GM19372 (cell line): ENCODE results near the gene APOL1.
"Not testable (repeated sequence)": the region's sequence is repeated elsewhere in the genome, so short reads cannot be mapped to it uniquely, and the experiment has no call there.

ENCODE experiments used
- ATAC-seq: cut with Tn5 transposase; IDR thresholded peaks from one replicate; pipeline ENCODE4 v1.9.1; 2021; ENCODE audit warnings: mild to moderate bottlenecking, low read depth, moderate library complexity; ENCODE audit not compliant: unreplicated experiment

Gene APOL1

GRCh38 chr22:36252754-36253522, at the start of gene APOL1:
Gene APOL1 (plus strand): TSS chr22:36253133. CDS start chr22:36254956, 1,823 bp downstream.
- ATAC-seq: peak; percentile 75

- not testable (repeated sequence) for ATAC-seq
These were observed 49.5 kb upstream of the APOL1 start for GRCh38 chr22:36203441-36203840.

- ATAC-seq: no peak
These were observed 48.8 kb upstream of the APOL1 start for GRCh38 chr22:36204001-36204631.

- no peak for ATAC-seq
These were observed 48.3 kb upstream of the APOL1 start for GRCh38 chr22:36204632-36205015.

GRCh38 chr22:36205573-36205972, 47.4 kb upstream of the APOL1 start:
- not testable (repeated sequence) for ATAC-seq

GRCh38 chr22:36206255-36206654, 46.7 kb upstream of the APOL1 start:
- no peak for ATAC-seq

- ATAC-seq: no peak
These were observed 44.7 kb upstream of the APOL1 start for GRCh38 chr22:36208162-36208765.

- no peak for ATAC-seq
These were observed 44.0 kb upstream of the APOL1 start for GRCh38 chr22:36208914-36209313.

- ATAC-seq: not testable (repeated sequence)
These were observed 43.4 kb upstream of the APOL1 start for GRCh38 chr22:36209488-36209908.

- no peak for ATAC-seq
These were observed 42.7 kb upstream of the APOL1 start for GRCh38 chr22:36210224-36210623.

- no peak for ATAC-seq
These were observed 41.6 kb upstream of the APOL1 start for GRCh38 chr22:36211237-36211861.

- ATAC-seq: no peak
These were observed 40.0 kb upstream of the APOL1 start for GRCh38 chr22:36212901-36213300.

- ATAC-seq: no peak
These were observed 39.3 kb upstream of the APOL1 start for GRCh38 chr22:36213586-36213985.

- no peak for ATAC-seq
These were observed 37.0 kb upstream of the APOL1 start for GRCh38 chr22:36215981-36216380.

- no peak for ATAC-seq
These were observed 34.2 kb upstream of the APOL1 start for GRCh38 chr22:36218648-36219193.

- ATAC-seq: no peak
These were observed 32.4 kb upstream of the APOL1 start for GRCh38 chr22:36220451-36220921.

- no peak for ATAC-seq
These were observed 30.9 kb upstream of the APOL1 start for GRCh38 chr22:36221799-36222751.

GRCh38 chr22:36222887-36223450, 30.0 kb upstream of the APOL1 start:
- no peak for ATAC-seq

- no peak for ATAC-seq
These were observed 29.4 kb upstream of the APOL1 start for GRCh38 chr22:36223504-36223903.
